GM21717 (cell line): ENCODE measurements around the gene CSF1.

Experiments
- ATAC-seq: cut with Tn5 transposase; IDR thresholded peaks from one replicate; pipeline ENCODE4 v1.9.1; 2021; ENCODE audit warnings: mild to moderate bottlenecking, moderate library complexity; ENCODE audit not compliant: unreplicated experiment

Gene CSF1

GRCh38 chr1:109975718-109976117 lies 65.1 kb downstream of the CSF1 start:
- no peak for ATAC-seq

DNA sequence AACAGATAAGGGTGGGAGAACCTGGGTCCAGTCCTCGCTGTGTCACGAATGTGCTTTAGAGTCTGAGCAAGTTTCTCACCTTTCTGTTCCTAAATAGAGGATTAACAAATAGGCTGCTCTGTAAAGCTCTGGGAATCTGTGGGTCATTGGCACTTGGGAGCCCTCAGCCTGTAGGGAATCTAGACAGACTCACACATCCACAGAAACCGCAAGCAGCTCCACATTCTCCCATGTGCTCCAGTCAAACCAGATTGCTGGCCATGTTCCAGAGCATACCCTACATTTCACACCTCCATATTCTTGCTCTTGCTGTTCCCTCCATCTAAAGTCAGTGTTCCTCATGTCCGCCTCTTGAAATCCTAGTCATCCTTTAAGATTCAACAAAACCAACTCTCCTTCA lies 66.1 kb downstream of the CSF1 start:
- no peak for ATAC-seq

DNA sequence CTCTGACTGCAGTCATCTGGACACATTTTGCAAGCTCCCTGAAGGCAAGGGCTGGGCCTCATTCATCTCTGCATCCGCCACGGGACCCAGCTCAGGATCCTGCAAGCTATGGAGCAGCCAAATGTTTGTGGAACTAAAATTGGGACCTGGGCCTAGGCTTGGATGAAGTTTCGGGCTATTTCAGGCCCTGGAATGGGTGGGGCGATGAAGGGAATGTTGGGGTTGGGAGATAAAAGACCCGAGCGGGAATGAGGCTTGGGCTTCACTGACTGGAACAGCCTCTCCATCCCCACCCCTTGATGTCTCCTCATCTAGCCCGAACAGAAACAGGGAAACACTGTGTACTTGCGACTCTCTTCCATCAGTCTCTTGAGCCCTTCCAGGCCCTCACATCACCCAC lies 66.6 kb downstream of the CSF1 start:
- ATAC-seq, result no peak

DNA sequence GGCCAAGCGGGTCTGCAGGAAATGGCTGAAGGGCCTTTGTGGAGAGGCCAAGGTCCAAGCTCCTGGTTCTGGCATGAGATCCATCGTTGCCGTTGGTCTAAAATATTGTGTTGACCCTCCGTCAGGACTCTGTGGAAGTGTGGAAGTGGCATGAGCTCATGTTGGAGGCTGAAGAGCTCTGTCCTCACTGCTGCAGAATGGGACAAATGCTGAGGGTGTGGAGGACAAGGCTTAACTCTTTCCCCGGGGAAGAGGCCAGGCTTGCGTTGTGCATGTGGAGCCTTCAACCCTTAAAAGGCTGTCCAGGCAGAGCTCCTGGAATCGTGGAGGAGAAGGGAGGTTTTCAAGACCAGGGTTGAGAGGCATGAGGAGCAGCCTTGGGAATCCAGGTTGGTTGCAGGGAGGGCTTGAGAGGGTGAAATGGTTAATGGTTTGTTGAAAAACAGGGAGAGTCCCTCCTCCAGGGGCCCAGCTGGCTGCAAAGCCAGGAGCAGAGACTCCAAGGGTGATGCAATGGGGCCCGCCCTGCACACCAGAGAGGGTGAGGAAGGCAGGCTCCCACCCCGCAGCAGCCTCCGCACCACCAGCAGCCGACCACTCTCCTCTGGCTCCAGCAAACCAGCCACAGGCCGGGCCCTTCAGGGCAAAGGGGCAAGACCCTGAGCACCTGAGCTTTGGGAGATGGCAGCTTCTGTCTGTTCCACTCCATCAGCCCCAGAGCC lies 67.2 kb downstream of the CSF1 start:
- ATAC-seq, result no peak

GRCh38 chr1:109978761-109979488 lies 68.3 kb downstream of the CSF1 start:
- ATAC-seq, result no peak

GRCh38 chr1:109979489-109980091 lies 68.9 kb downstream of the CSF1 start:
- no peak for ATAC-seq
